CD14-positive monocyte (primary cell): Measurements from ENCODE around the gene PTPN14. TPM values are rescaled to one million over a fixed set of nuclear protein-coding genes. Genes with fewer than 3 reads are reported as not detected.

Experiments used
- DNase-seq, 3 donors: peaks; one replicate each; pipeline ENCODE4 v3.0.0-alpha.2; 2011 to 2022
- H2AFZ ChIP-seq: 2 replicates; pipeline ENCODE4 v1.6.0; 2012; ENCODE audit warnings: mild to moderate bottlenecking, low read depth, low read length, inconsistent platforms; ENCODE audit not compliant: insufficient read depth, poor library complexity, severe bottlenecking
- H3K27ac ChIP-seq, 2 donors: 1 replicate in 1 of 2; 2 replicates in 1 of 2; pipeline ENCODE4 v1.5.1; 2012 to 2013; ENCODE audit warnings: low read length in 2 of 2, control low read depth in 1 of 2, inconsistent platforms in 1 of 2, low read depth in 1 of 2, mild to moderate bottlenecking in 1 of 2
- H3K27me3 ChIP-seq, 2 donors: one replicate each; pipeline versions ENCODE4 v1.6.0 to v1.6.1; 2011 to 2013; ENCODE audit warnings: low read length in 2 of 2; ENCODE audit not compliant: control insufficient read depth in 2 of 2, insufficient read depth in 2 of 2
- H3K36me3 ChIP-seq, 2 donors: replicated peaks in 1 of 2; 1 replicate in 1 of 2; 2 replicates in 1 of 2; pipeline versions ENCODE4 v1.5.1 to v1.6.1; 2012 to 2013; ENCODE audit warnings: low read length in 2 of 2, control low read depth in 1 of 2, inconsistent platforms in 1 of 2, mild to moderate bottlenecking in 1 of 2; ENCODE audit not compliant: insufficient read depth in 2 of 2, control insufficient read depth in 1 of 2
- H3K4me1 ChIP-seq, 2 donors: 1 replicate in 1 of 2; 2 replicates in 1 of 2; pipeline versions ENCODE4 v1.5.1 to v1.6.1; 2012 to 2013; ENCODE audit warnings: low read length in 2 of 2, control low read depth in 1 of 2, inconsistent platforms in 1 of 2, mild to moderate bottlenecking in 1 of 2, moderate library complexity in 1 of 2; ENCODE audit not compliant: insufficient read depth in 2 of 2, control insufficient read depth in 1 of 2
- H3K4me2 ChIP-seq: replicated peaks from 2 replicates; pipeline ENCODE3; 2012; ENCODE audit warnings: low read length, moderate library complexity, mild to moderate bottlenecking; ENCODE audit not compliant: poor library complexity, severe bottlenecking; ENCODE audit errors: extremely low read depth
- H3K4me3 ChIP-seq, 3 experiments: fragments of 200-600 bp in 1 of 3; sonication (generic) in 1 of 3; replicated peaks in 1 of 3; 1 replicate in 2 of 3; 2 replicates in 1 of 3; pipeline ENCODE4 v1.5.1; 2011 to 2013; ENCODE audit warnings: low read length in 3 of 3, mild to moderate bottlenecking in 3 of 3, control low read depth in 2 of 3, low read depth in 2 of 3, inconsistent platforms in 1 of 3, moderate library complexity in 1 of 3
- H3K79me2 ChIP-seq: 2 replicates; pipeline ENCODE4 v1.6.0; 2012; ENCODE audit warnings: mild to moderate bottlenecking, control low read depth, inconsistent platforms, low read length, moderate library complexity; ENCODE audit not compliant: insufficient read depth
- H3K9ac ChIP-seq: 2 replicates; pipeline ENCODE4 v1.6.0; 2017; ENCODE audit warnings: low read length, mild to moderate bottlenecking; ENCODE audit not compliant: insufficient read depth, poor library complexity, severe bottlenecking
- H3K9me3 ChIP-seq, 2 donors: replicated peaks in 1 of 2; 1 replicate in 1 of 2; 2 replicates in 1 of 2; pipeline versions ENCODE4 v1.5.1 to v1.6.1; 2012 to 2013; ENCODE audit warnings: low read length in 2 of 2, control low read depth in 1 of 2; ENCODE audit not compliant: control insufficient read depth in 1 of 2, insufficient read depth in 1 of 2
- H4K20me1 ChIP-seq: 2 replicates; pipeline ENCODE4 v1.6.0; 2012; ENCODE audit warnings: mild to moderate bottlenecking, low read length, control low read depth, moderate library complexity; ENCODE audit not compliant: insufficient read depth
- H3K27ac Mint-ChIP-seq, 7 donors: one replicate each; pipeline ENCODE4 v1.8.0; 2020; ENCODE audit warnings: mild to moderate bottlenecking in 7 of 7, mixed read lengths in 7 of 7, moderate library complexity in 6 of 7, inconsistent platforms in 2 of 7
- H3K27me3 Mint-ChIP-seq, 3 donors: one replicate each; pipeline ENCODE4 v1.8.0; 2021 to 2022; ENCODE audit warnings: low read depth in 3 of 3, mild to moderate bottlenecking in 3 of 3, mixed read lengths in 3 of 3, moderate library complexity in 3 of 3, inconsistent platforms in 1 of 3
- H3K36me3 Mint-ChIP-seq, 2 donors: one replicate each; pipeline ENCODE4 v1.8.0; 2020; ENCODE audit warnings: mixed read lengths in 2 of 2, inconsistent platforms in 1 of 2, mild to moderate bottlenecking in 1 of 2
- H3K4me1 Mint-ChIP-seq: one replicate; pipeline ENCODE4 v1.8.0; 2020; ENCODE audit warnings: mild to moderate bottlenecking, mixed read lengths
- H3K4me3 Mint-ChIP-seq, 2 donors: one replicate each; pipeline ENCODE4 v1.8.0; 2020; ENCODE audit warnings: mild to moderate bottlenecking in 2 of 2, mixed read lengths in 2 of 2, moderate library complexity in 1 of 2
- H3K9me3 Mint-ChIP-seq, 7 donors: one replicate each; pipeline ENCODE4 v1.8.0; 2020 to 2022; ENCODE audit warnings: mixed read lengths in 7 of 7, mild to moderate bottlenecking in 6 of 7, moderate library complexity in 6 of 7, inconsistent platforms in 2 of 7
- CTCF ChIP-seq: fragments of 200-600 bp; IDR thresholded peaks from one replicate; pipeline ENCODE4 v1.8.0; 2022; ENCODE audit warnings: antibody characterized with exemption, mild to moderate bottlenecking
- WGBS: methylation state at CpG from one replicate; pipeline ENCODE4 v1.1.5; 2013; ENCODE audit warnings: missing lambda C conversion rate; ENCODE audit not compliant: insufficient coverage; 5-methylcytosine and 5-hydroxymethylcytosine counted together
- intact Hi-C, 2 donors: fragments of 100-400 bp; cut with micrococcal nuclease; formaldehyde crosslinking; loops; one replicate each; pipeline versions ENCODE4 v1.15.0 to v1.15.1; 2023
- polyA plus RNA-seq, 3 donors: library from polyadenylated mRNA; depleted of rRNA in 1 of 3; unstranded in 2 of 3; stranded (reverse) in 1 of 3; fragments of 300-500 nt in 2 of 3; fragments of >200 nt in 1 of 3; fragmentation: Illumina TruSeq in 2 of 3; gene quantifications; 1 replicate in 2 of 3; 2 replicates in 1 of 3; pipeline ENCODE4 v1.2.3, GENCODE V29; 2012 to 2021

The PTPN14 gene
- polyA plus RNA-seq, 3 donors: 0.01 TPM; not detected in 1

GRCh38 chr1:214464445-214465287, 86.7 kb downstream of the PTPN14 start:
- H3K9me3 Mint-ChIP-seq: peaks cover 0 to 2% (median 0%) of the 10 kb centered on the region in 7 donors
- no peak overlapping the region for H3K27ac Mint-ChIP-seq
- Histone ChIP-seq H3K27me3 (no peaks in the 10 kb centered on the region), H3K9ac (no peak overlapping the region), H3K79me2 (no peaks in the 10 kb centered on the region), H3K27ac (no peak overlapping the region), H3K9me3 (no peaks in the 10 kb centered on the region), H4K20me1 (no peaks in the 10 kb centered on the region), H3K36me3 (no peaks in the 10 kb centered on the region), H3K4me3 (no peak overlapping the region), H3K4me1 (no peaks in the 10 kb centered on the region), H3K4me2 (no peak overlapping the region), H2AFZ (no peak overlapping the region)
- 93% methylated on average over 26 of the region's 30 CpGs for WGBS
- no peaks in the 10 kb centered on the region for H3K4me1 Mint-ChIP-seq
- no peak for DNase-seq
- H3K36me3 Mint-ChIP-seq: no peaks in the 10 kb centered on the region
- intact Hi-C loops: no loop called here
- no peak overlapping the region for H3K4me3 Mint-ChIP-seq
- H3K27me3 Mint-ChIP-seq: peaks cover 0 to 7% (median 2%) of the 10 kb centered on the region in 3 donors
- TF ChIP-seq CTCF: no peak

GRCh38 chr1:214463596-214463995, 87.8 kb downstream of the PTPN14 start:
- Histone ChIP-seq H3K36me3 (no peaks in the 10 kb centered on the region), H3K4me1 (no peaks in the 10 kb centered on the region), H2AFZ (no peak overlapping the region), H3K27me3 (no peaks in the 10 kb centered on the region), H3K4me3 (no peak overlapping the region), H3K27ac (no peak overlapping the region), H4K20me1 (no peaks in the 10 kb centered on the region), H3K79me2 (no peaks in the 10 kb centered on the region), H3K9ac (no peak overlapping the region), H3K4me2 (no peak overlapping the region), H3K9me3 (no peaks in the 10 kb centered on the region)
- peaks cover 0 to 7% (median 2%) of the 10 kb centered on the region in 3 donors for H3K27me3 Mint-ChIP-seq
- peaks cover 0 to 2% (median 0%) of the 10 kb centered on the region in 7 donors for H3K9me3 Mint-ChIP-seq
- H3K4me1 Mint-ChIP-seq: no peaks in the 10 kb centered on the region
- intact Hi-C loops: no loop called here
- 100% methylated on average over 2 of the region's 2 CpGs for WGBS
- TF ChIP-seq CTCF: no peak
- DNase-seq: no peak
- H3K36me3 Mint-ChIP-seq: no peaks in the 10 kb centered on the region
- no peak overlapping the region for H3K4me3 Mint-ChIP-seq
- H3K27ac Mint-ChIP-seq: no peak overlapping the region
